Measurements from ENCODE around the gene ARGLU1.
A peak's percentile ranks its signal among the peaks of the same experiment; 100 is the strongest.

The ARGLU1 gene

DNA sequence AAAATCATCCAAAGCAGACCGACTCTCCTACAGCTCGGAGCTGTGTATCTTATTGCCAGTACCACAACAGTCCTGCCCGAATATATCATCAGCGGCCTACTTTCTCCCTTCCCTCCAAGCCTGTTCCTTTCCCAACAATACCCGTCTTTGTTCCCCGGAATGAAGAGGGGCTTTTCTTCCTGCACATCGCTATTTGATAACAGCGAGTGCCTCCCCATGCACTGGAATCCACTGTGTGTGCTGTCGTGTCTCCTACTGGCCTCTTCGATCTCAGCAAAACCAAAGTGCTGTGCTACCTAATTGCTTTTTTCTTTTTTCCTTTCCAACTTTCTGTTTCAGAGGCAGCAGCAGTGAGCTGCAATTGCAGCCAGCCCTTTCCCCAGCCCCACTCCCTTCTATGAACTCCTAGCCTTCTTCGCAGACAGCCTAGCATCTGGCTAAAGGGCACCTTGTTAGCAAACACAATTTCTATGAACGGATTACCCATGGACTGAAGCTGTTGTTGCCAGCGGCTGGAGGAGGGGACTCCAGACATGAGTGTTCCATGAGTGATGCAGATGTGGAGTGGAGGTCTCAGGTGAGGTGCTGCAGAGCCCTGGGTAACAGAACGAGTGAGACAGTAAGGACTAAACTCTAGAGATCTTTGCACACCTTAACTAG lies 75.9 kb downstream of the ARGLU1 start:
- Histone ChIP-seq H4K8ac (ENCODE audit: low read depth, low read length) (no peak overlapping the region), H3K79me1 (ENCODE audit: low read depth, low read length) (peaks cover 2% of the 10 kb centered on the region), H2AK5ac (ENCODE audit: low read depth, low read length) (no peak overlapping the region), H2BK120ac (ENCODE audit: low read depth, low read length) (no peak overlapping the region), H2BK12ac (ENCODE audit: low read length) (no peak overlapping the region), H3K9me3 (replicated peaks in 1 of 2; ENCODE audit: control insufficient read depth in 2 of 2, insufficient read depth in 1 of 2, low read depth in 1 of 2, low read length in 2 of 2) (peaks cover 0 to 4% of the 10 kb centered on the region in 2 donors), H3K27me3 (ENCODE audit: control insufficient read depth in 3 of 3, insufficient read depth in 3 of 3, low read depth in 1 of 3, low read length in 3 of 3) (no peaks in the 10 kb centered on the region), H3K14ac (ENCODE audit: low read length) (no peak overlapping the region), H3K4ac (ENCODE audit: low read length) (no peak overlapping the region), H3K36me3 (replicated peaks in 1 of 2; ENCODE audit: control insufficient read depth in 2 of 2, insufficient read depth in 2 of 2, low read length in 2 of 2) (peaks cover 31 to 80% of the 10 kb centered on the region in 2 donors), H2AFZ (ENCODE audit: low read length) (no peak overlapping the region), H3K4me2 (ENCODE audit: insufficient read depth, low read length, poor library complexity, severe bottlenecking) (no peak overlapping the region), H3K18ac (ENCODE audit: low read length) (no peak overlapping the region), H4K91ac (ENCODE audit: low read depth, low read length, poor library complexity) (no peak overlapping the region), H3K9ac (ENCODE audit: low read depth, low read length, poor library complexity) (no peak overlapping the region), H3K23ac (ENCODE audit: low read depth, low read length, poor library complexity) (no peak overlapping the region), H3K27ac (replicated peaks; ENCODE audit: low read length) (peak overlapping the region; percentile 20), H2BK5ac (ENCODE audit: low read length) (no peak overlapping the region), H3K4me1 (ENCODE audit: control insufficient read depth in 2 of 2, insufficient read depth in 1 of 2, low read depth in 1 of 2, low read length in 2 of 2) (peaks cover 11 to 15% of the 10 kb centered on the region in 2 donors), H3K4me3 (ENCODE audit: low read length in 2 of 2) (no peak overlapping the region), H2BK15ac (ENCODE audit: low read length) (no peak overlapping the region)
- no peak for DNase-seq (ENCODE audit: low spot score)
- no CpG with 5 or more reads among the region's 14 CpGs for WGBS, 2 donors (ENCODE audit: extremely low coverage in 2 of 2, insufficient read length in 2 of 2, insufficient replicate concordance in 1 of 2)
